H1 (cell line): Measurements from ENCODE around the gene BSN. TPM values are rescaled to one million over a fixed set of nuclear protein-coding genes. Genes with fewer than 3 reads are reported as not detected.

ENCODE experiments used
- RFX5 ChIP-seq: IDR thresholded peaks from 2 replicates; pipeline ENCODE4 v1.6.1; 2011; ENCODE audit warnings: low read depth, low read length, improper control_type of control experiment, borderline replicate concordance
- polyA plus RNA-seq, 7 experiments: library from polyadenylated mRNA; depleted of rRNA in 3 of 7; stranded (reverse) in 5 of 7; unstranded in 2 of 7; fragments of >200 nt in 5 of 7; fragments of 200-250 nt in 2 of 7; gene quantifications; 1 replicate in 5 of 7; 2 replicates in 1 of 7; 4 replicates in 1 of 7; pipeline versions ENCODE4 v1.2.1 to v1.2.3, GENCODE V29; 2011 to 2013; ENCODE audit warnings: missing spikeins in 2 of 7, mixed read lengths in 2 of 7
- total RNA-seq: library from RNA; stranded (reverse); fragmentation: NEBNext Ultra II Directional; extraction: Animal tissue kit (Norgen Biotek cat#: 25700); gene quantifications from 2 replicates; pipeline ENCODE4 v1.2.1, GENCODE V29; 2021
- TF ChIP-seq, protein P1 (sequence below): fragments of 300-600 bp; sonication (generic); IDR thresholded peaks from 2 replicates; pipeline ENCODE4 v1.7.1; 2012; ENCODE audit warnings: low read length, moderate library complexity, mild to moderate bottlenecking, inconsistent platforms; ENCODE audit not compliant: insufficient replicate concordance
- TF ChIP-seq, protein P2 (sequence below): IDR thresholded peaks from 2 replicates; pipeline ENCODE4 v1.6.1; 2011; ENCODE audit warnings: low read length, improper control_type of control experiment

Gene BSN
- total and polyA plus RNA-seq, 2 of the 8 experiments (the other 6 are each of a cell fraction or from before 2014, with no cell fraction given), result 0.60 to 3.0 TPM

DNA sequence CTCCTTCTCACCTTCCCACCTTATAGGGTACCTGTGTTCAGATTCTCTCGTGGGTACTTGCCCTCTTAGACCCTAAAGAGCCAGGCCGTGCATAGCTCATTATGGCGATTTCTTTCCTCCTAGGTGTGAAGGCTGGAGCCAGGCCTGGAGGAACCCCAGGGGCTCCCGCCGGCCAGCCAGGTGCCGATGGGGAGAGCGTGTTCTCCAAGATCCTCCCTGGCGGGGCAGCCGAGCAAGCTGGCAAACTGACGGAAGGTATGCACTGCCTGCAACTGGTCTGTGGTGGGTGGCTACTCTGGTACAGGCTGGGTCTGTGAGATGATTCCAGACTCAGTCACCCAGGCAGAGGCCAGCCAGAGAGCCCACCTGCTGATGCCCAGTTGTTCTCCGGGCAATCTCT is 110.0 kb downstream of the BSN start (continued):
- TF ChIP-seq, protein P1, sequence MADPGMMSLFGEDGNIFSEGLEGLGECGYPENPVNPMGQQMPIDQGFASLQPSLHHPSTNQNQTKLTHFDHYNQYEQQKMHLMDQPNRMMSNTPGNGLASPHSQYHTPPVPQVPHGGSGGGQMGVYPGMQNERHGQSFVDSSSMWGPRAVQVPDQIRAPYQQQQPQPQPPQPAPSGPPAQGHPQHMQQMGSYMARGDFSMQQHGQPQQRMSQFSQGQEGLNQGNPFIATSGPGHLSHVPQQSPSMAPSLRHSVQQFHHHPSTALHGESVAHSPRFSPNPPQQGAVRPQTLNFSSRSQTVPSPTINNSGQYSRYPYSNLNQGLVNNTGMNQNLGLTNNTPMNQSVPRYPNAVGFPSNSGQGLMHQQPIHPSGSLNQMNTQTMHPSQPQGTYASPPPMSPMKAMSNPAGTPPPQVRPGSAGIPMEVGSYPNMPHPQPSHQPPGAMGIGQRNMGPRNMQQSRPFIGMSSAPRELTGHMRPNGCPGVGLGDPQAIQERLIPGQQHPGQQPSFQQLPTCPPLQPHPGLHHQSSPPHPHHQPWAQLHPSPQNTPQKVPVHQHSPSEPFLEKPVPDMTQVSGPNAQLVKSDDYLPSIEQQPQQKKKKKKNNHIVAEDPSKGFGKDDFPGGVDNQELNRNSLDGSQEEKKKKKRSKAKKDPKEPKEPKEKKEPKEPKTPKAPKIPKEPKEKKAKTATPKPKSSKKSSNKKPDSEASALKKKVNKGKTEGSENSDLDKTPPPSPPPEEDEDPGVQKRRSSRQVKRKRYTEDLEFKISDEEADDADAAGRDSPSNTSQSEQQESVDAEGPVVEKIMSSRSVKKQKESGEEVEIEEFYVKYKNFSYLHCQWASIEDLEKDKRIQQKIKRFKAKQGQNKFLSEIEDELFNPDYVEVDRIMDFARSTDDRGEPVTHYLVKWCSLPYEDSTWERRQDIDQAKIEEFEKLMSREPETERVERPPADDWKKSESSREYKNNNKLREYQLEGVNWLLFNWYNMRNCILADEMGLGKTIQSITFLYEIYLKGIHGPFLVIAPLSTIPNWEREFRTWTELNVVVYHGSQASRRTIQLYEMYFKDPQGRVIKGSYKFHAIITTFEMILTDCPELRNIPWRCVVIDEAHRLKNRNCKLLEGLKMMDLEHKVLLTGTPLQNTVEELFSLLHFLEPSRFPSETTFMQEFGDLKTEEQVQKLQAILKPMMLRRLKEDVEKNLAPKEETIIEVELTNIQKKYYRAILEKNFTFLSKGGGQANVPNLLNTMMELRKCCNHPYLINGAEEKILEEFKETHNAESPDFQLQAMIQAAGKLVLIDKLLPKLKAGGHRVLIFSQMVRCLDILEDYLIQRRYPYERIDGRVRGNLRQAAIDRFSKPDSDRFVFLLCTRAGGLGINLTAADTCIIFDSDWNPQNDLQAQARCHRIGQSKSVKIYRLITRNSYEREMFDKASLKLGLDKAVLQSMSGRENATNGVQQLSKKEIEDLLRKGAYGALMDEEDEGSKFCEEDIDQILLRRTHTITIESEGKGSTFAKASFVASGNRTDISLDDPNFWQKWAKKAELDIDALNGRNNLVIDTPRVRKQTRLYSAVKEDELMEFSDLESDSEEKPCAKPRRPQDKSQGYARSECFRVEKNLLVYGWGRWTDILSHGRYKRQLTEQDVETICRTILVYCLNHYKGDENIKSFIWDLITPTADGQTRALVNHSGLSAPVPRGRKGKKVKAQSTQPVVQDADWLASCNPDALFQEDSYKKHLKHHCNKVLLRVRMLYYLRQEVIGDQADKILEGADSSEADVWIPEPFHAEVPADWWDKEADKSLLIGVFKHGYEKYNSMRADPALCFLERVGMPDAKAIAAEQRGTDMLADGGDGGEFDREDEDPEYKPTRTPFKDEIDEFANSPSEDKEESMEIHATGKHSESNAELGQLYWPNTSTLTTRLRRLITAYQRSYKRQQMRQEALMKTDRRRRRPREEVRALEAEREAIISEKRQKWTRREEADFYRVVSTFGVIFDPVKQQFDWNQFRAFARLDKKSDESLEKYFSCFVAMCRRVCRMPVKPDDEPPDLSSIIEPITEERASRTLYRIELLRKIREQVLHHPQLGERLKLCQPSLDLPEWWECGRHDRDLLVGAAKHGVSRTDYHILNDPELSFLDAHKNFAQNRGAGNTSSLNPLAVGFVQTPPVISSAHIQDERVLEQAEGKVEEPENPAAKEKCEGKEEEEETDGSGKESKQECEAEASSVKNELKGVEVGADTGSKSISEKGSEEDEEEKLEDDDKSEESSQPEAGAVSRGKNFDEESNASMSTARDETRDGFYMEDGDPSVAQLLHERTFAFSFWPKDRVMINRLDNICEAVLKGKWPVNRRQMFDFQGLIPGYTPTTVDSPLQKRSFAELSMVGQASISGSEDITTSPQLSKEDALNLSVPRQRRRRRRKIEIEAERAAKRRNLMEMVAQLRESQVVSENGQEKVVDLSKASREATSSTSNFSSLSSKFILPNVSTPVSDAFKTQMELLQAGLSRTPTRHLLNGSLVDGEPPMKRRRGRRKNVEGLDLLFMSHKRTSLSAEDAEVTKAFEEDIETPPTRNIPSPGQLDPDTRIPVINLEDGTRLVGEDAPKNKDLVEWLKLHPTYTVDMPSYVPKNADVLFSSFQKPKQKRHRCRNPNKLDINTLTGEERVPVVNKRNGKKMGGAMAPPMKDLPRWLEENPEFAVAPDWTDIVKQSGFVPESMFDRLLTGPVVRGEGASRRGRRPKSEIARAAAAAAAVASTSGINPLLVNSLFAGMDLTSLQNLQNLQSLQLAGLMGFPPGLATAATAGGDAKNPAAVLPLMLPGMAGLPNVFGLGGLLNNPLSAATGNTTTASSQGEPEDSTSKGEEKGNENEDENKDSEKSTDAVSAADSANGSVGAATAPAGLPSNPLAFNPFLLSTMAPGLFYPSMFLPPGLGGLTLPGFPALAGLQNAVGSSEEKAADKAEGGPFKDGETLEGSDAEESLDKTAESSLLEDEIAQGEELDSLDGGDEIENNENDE, result no peak
- TF ChIP-seq, protein P2, sequence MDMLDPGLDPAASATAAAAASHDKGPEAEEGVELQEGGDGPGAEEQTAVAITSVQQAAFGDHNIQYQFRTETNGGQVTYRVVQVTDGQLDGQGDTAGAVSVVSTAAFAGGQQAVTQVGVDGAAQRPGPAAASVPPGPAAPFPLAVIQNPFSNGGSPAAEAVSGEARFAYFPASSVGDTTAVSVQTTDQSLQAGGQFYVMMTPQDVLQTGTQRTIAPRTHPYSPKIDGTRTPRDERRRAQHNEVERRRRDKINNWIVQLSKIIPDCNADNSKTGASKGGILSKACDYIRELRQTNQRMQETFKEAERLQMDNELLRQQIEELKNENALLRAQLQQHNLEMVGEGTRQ, result no peak
- TF ChIP-seq RFX5, result no peak
